ENCODE results near the gene KPNB1. TPM values are rescaled to one million over a fixed set of nuclear protein-coding genes. Genes with fewer than 3 reads are reported as not detected.

Gene KPNB1
- total RNA-seq, 1 donor from 2014 or later = 174 TPM

DNA sequence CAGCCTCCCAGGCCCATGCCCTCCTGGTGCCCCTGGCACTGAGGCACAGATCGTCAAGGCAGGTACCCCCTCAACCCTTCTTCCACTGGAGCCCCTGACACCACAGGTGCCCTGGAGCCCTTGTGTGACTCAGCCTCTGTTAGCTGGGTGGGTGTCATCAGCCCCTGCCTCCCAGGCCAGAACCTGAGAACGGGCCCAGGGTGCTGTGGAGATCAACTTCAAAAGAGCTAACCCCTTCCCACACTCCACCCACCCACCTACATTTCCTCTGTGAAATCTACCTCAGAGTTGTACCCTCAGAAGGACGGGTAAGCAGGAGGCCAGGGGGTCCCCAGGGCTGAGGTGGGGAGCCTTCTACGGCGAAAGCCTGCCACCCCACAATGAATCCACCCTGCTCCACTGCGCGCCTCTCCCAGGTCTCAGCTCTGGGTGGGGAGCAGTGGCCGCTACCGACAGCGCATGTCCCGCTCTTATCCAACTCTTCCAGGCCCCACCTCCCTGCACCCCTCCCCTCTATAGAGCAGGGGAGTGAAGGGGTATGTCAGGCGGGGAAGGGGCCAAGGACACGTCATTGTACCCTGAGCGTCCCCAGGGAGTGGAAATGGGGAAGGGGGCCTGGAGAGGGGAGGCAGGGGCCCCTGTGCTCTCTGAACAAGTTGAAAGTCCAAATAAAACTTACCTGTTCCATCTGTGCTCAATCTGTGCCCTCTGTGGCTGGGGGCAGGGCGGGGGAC is 61.8 kb downstream of the KPNB1 start:
- DNase-seq = no peak

GRCh38 chr17:47712330-47713023 is 62.8 kb downstream of the KPNB1 start:
- DNase-seq = no peak

DNA sequence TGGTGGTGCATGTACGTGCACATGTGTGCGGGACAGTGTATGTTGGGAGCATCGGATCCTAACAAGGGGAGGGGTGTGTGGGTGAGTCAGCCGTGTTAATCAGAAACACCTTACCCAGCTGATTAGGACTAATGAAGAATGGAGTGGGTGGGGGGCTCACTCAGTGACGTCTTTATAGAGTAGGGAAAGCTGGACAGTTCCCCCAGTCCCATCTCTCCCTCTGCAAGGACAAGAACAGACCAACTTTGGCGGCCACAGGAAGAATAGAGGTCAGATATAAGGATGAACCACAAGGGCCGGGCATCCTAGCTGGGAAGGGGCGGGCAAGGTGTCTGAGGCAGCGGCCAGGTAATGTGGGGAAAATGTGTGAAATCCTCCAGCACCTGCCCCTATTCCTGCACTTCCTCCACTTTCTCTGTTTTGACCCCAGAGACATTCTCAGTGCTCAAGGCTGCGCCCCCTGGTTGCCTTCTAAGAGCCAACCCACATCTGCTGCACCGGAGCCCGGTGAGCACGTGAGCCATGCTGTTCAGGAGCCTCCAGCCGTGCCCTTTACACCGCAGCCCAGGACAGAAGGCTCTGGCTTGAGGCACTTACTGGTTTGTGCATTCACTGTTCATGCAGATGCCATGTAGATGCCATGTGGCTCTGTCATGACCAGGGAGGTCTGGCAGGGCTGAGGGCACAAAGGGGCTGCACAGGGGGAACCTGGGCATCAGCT is 64.4 kb downstream of the KPNB1 start:
- no peak for DNase-seq

- DNase-seq = no peak
Measured at GRCh38 chr17:47714773-47715396, 65.2 kb downstream of the KPNB1 start.

GRCh38 chr17:47715669-47716325 is 66.1 kb downstream of the KPNB1 start:
- DNase-seq = no peak

DNA sequence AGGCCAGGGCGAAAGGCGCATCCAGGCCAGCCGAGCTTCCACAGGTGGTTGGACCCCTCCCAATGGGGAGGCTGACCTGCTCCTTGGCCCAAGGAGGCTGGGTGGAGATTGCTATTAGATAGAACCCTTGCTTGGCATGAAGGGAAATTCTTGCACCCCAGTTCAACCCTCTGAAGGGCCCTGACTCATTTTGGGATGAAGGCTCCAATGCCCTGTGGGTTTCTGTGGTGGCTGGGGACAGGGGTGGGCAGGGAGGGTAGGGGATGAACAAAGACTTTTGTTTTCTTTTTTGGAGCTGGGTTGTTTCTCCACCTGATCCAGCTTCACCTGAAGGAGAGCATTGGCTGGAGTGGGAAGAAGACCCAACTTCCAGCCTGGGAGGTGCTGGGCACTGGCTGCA is 66.7 kb downstream of the KPNB1 start:
- no peak for DNase-seq

- no peak for DNase-seq
Measured at GRCh38 chr17:47717261-47717697, 67.6 kb downstream of the KPNB1 start.

DNA sequence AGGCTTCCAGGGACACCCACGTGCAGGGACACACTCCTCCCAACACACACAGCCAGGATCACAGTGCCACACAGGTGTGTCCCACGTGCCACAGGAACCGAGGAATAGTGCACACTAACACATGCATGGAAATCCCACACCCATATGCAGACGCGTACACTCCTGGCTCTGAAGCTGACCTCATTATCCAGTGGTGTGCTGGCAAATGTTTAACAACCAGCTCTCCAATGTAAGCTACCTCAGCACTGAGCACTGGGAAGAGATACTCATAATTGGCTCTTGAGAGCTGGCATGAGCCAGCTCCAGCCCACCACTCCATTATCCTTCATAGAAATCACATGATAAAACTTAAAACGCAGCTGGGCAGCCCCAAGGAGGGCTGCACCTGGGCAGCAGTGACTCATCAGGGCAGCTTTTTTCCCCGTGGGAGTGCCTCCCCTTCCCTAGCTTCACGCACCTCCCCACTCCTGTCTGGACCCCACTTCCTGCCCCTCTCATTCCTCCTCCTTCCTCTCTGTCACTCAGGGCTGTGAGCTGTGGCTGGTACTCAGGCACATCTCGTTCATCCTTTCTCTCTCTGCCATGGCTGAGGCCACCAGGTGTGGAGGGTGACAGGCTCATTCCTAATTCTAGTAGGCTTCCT is 68.4 kb downstream of the KPNB1 start:
- DNase-seq = no peak

DNA sequence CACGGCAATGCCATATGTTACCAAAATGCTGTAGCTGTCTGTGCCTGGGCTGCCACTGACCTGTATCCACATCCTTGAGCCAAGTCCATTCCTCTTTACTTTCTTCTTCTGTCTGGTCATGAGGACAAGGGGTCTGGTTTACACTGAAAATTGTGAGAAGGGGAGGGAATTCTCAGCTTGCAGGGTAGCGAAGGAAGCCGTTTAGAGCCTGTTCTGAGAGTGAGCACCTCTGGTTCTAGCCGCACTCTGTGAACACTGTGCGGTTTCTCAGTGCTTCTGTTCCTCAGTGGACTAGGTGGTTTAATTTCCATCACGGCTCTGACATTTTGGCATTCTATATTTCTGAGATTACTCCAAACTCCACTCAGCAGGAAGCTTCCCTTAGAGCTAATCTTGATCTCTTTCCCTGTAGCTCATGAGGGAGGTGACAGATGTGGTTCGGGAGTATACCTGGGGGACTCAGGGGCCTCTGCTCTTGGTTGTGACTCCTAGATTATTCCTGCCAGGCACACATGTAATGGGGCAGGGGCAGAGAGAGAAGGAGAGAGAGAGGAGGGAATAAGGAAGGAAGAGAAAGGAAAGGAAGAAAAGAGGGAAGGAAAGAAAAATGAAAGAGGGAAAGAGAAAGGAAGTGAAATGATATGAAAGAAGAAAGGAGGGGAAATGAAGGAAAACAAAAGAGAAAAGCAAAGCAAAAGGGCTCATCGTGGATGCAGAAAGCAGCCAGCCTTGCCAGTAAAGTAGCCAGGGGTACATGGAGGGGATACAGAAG is 69.1 kb downstream of the KPNB1 start:
- DNase-seq = no peak

GRCh38 chr17:47719411-47720152 is 69.9 kb downstream of the KPNB1 start:
- no peak for DNase-seq

GRCh38 chr17:47720196-47720595 is 70.5 kb downstream of the KPNB1 start:
- no peak for DNase-seq

DNA sequence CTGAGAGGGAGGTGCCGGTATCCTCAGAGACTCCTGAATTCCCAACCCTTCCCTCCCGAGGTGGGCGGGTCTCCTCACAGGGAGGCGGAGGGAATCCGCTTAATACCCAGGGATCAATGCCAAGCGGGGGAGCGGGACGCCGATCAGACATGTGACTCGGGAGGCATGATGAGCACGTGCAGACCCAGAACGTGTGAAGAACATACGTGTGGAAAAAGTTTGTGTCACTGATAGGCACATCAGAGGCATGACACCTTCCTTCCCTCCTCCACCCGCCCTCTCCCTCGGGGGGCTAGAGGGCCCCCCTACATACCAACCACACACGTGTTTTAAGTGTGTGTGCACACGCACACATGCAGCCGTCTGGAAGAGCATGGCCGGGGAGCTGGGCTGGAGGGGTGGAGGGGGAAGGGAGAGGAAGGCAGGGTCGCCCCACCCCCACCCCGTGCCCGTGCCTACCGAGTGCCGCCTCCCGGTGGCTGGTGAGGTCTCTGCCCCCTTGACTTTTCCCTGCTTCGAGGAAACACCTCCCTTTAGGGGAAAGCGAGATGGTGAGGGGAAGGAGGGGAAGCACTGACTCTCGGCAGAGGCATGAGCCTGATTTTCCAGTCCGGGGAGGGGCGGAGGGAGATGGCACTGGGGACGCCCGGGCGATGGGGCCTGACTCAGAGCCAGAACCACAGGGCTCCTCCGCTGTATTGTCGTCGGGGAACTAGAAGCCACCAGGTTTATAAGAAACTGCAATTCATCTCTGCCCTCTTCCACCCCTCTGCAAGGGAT is 71.2 kb downstream of the KPNB1 start:
- DNase-seq = no peak

DNA sequence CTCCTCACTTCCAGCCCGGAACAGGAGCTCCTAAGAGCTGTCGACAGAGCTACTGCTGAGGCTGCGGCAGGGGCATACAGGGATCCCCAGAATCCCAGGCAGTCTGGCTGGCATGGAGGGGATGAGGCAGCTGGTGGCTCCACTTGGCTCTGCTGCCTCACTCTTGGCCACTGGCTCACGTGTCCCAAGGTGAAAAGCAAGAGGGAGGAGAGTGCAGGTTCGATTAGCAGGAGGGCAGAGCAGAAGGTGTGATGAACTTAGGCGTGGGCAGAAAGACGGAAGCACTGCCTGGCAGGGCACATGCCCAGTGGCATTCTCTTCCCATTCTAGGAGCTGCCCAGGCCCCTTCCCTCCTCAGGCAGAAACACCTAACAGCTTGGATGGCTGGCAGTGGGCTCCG is 72.0 kb downstream of the KPNB1 start:
- no peak for DNase-seq

DNA sequence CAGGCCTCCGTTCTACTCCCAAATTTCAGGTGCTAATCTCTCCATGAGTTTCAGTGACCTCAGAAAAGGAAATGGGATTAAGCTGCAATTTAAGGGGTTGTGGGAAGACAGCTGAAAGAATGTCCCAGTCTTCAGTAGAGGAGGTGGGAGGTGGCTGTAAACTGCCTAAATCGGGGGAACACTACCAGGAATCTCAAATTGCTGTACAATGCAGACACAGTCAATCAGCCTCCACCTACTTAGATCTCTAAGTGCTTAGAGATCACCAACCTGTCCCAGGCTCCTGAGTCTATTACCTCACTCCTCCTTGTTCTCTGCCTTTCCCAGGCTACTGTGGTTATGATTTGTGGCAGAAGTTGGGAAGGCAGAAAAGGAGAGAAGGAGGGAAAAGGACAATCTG is 75.0 kb downstream of the KPNB1 start:
- DNase-seq = no peak

GRCh38 chr17:47725446-47726111 is 75.9 kb downstream of the KPNB1 start:
- DNase-seq = no peak

DNA sequence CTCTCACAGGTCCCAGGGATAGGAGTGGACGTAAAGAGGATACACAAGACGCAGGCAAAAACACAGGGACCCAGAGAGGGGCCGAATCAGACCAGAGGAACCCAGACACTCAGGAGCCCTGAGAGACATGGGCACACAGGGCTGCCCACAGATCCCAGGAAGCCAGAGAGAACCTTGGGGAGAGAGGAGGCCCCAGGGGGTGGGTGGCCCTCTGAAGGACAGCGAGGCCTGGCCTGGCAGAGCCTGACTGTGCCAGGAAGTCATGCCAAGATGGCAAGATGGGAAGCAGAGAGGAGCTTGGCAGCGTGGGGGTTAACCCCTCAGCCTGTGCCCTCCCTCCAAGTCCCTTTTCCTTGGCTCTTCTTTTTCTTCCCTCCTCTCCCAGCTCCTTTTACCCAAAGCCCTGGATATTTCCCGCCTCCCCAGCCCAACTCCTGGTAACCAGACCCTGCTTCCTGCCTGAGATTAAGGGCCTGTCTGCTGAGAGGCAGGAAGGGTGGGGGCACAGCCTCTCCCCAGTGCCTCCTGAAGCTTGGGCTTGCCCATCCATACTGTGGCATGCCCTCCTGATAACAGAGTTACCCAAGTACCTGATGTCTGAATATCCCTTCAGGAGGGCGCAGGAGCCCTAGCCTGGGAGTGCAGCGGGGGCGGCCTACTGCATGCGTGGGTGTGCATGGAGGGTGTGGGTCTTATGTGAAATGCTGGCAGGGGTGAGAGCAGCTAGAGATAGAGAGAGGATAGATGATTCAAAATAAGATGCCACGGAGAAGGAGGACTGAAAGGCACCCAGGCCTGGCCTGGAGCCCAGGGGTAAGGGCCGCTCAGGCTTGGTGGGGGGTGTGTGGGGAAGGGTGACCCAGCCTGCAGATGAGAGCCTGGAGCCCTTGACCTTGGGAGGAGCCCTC is 77.3 kb downstream of the KPNB1 start:
- DNase-seq = no peak

DNA sequence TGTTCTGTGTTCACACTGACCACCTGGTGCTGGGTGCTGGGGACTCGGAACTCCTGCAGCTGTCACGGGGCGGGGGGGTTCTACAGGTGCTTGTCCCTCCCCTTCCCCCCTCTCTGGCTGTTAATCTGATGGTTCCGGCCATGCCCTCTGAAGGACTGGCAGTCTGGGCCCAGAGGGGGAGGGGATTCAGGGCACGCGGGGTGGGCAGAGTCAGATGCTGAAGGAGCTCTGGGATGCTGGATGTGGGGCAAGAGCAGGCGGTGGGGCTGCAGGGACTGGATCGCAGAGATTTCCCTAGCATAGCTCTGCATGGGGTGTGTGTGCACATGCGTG is 78.0 kb downstream of the KPNB1 start:
- no peak for DNase-seq
